GM12875 (cell line): Measurements from ENCODE around the gene LAMA2.

Experiments
- H3K4me3 ChIP-seq: one replicate; pipeline ENCODE4 v1.5.1; 2011; ENCODE audit warnings: low read depth, low read length, control low read depth
- CTCF ChIP-seq: IDR thresholded peaks from 2 replicates; pipeline ENCODE4 v1.5.1; 2011; ENCODE audit warnings: low read depth, mild to moderate bottlenecking, control low read depth, inconsistent platforms, low read length, moderate library complexity, borderline replicate concordance; ENCODE audit not compliant: insufficient read depth

LAMA2 gene

DNA sequence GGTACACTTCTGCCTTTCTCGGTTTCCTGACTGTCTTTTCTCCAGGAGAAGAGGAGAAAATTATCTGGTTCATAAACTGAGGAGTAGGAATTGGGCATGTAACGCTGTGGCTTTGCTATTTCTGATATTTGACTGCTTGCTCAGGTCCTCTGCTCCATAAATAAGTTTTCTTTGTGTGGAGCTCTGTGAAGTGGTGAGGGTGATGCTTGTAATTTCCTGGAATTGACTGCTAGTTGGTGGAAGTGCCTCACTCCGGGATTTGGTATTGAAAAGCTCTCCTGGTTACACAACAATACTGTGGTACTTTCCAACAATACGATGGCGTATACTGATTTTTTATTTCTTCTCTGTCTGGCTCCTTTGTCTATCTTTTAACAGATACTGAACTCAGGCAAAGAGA is 25.1 kb upstream of the LAMA2 start:
- H3K4me3 ChIP-seq: no peak overlapping the region
- no peak for TF ChIP-seq CTCF

DNA sequence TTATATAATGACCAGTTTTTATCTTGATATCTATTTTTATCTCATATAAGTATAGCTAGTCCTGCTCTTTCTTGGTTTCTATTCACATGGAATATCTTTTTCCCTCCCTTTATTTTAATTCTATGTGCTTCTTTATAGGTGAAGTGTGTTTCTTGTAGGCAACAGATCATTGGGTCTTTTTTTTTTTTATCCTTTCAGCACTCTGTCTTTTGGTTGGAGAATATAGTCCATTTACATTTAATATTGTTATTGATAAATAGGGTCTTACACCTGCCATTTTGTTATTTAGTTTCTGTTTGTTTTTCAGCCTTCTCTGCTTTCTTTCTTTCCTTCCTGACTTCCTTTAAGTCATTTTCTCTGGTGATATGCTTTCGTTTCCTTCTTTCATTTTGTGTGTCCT is 22.2 kb upstream of the LAMA2 start:
- TF ChIP-seq CTCF: no peak

DNA sequence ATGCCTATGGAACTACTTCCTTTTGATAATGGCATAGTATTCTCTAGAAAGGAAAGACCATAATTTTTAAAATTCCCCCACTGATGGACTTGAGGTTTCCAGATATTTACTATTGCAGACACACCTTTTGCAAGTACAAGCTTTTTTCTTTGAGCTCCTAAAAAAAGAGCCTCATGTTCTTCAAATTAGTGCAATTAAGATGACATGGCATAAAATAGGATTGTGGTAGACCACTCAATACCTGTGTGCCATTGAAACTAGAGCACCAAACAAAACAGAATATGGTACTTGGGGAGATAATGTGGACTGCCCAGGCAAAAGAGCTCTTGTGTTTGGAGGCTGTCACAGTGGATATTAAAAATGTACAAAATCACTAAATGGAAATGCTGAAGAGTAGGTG is 19.0 kb upstream of the LAMA2 start:
- no peak for TF ChIP-seq CTCF
- H3K4me3 ChIP-seq: no peak overlapping the region

More for the DNA sequence above, 22.2 kb upstream of the LAMA2 start:
- H3K4me3 ChIP-seq: no peak overlapping the region

- TF ChIP-seq CTCF: no peak
- no peak overlapping the region for H3K4me3 ChIP-seq
Measured at GRCh38 chr6:128870746-128871145, 12.2 kb upstream of the LAMA2 start.

DNA sequence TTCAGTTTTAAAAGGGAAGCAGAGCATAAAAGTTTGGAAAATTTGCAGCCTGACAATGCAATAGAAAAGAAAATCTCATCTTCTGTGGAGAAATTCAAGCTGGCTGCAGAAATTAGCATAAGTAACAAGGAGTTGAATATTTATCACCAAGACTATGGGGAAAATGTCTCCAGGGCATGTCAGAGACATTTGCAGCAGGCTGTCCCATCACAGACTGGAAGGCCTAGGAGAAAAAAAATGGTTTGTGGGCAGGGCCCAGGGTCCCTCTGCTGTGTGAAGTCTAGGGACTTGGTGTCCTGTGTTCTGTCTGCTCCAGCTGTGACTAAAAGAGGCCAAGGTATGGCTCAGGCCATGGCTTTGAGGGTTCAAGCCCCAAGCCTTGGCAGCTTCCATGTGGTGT is 8.1 kb upstream of the LAMA2 start:
- TF ChIP-seq CTCF: no peak
- no peak overlapping the region for H3K4me3 ChIP-seq

DNA sequence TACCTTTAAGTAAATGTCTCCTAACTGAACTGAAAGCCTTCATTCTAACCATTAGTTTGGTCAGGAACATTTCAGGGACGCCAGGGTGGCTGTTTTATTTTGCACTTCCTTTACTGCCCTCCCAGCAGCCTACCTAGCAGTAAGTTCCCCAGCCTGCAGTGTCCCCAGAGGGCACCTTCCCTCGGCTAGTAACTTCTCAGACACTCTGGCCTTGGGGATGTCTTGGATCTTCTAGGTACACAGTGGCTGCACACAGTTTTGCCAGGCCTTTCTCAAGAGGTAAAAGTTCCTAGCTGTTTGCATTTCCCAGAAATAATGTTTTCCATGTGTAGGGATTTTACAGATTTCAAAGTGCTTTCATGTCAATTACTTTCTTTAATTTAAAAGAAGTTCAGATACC is 378 bp upstream of the LAMA2 start:
- no peak overlapping the region for H3K4me3 ChIP-seq
- TF ChIP-seq CTCF: no peak

DNA sequence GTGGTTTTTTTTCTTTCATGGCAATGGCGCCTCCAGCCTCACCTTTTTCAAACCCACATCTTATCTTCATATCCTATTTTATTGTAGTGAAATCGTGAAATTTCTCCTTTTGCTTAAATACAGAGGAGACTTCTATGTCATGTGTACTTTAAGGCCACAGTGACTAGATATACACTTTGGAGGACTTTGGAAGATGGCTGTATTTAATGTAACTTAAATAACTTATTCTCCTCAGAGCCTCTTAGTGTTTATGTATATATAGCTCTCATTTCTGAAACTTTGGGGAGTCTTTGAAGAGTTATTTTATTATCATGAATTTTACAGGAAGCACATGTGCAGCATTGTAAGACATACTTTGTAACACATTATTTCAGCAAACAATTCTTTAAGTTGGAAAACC is 968 bp downstream of the LAMA2 start:
- no peak overlapping the region for H3K4me3 ChIP-seq
- no peak for TF ChIP-seq CTCF
